Measurements from ENCODE around the gene MYDGF.

Gene MYDGF

DNA sequence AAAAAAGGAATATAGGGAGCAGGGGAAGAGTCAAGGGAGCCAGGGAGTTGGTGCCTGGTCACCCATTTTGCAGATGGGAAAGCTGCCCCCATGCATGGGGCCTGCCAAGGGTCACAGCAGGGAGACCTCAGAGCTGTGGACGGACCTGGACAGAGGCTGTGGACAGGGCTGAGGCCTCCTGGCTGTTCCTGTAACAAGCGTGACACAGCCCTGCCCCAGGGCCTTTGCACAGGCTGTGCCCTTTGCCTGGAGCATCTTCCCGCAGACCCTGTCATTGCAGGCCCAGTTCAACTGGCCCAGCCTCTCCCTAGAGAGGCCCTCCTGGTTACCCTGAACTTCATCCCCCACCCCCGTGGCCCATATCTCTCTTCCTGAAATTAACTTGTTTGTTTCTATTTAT lies 24.4 kb downstream of the MYDGF start:
- Histone ChIP-seq H3K27ac (ENCODE audit: extremely low read depth, low read depth, low read length) (no peak overlapping the region), H3K4me3 (ENCODE audit: low read depth, low read length) (no peak overlapping the region), H3K9me3 (ENCODE audit: control insufficient read depth, insufficient read depth, low read depth, low read length) (no peaks in the 10 kb centered on the region), H3K36me3 (ENCODE audit: control insufficient read depth in 2 of 2, insufficient read depth in 1 of 2, low read length in 2 of 2) (peaks cover 0 to 5% of the 10 kb centered on the region in 2 experiments; a peak in 1 of 3 replicates), H3K4me1 (ENCODE audit: control insufficient read depth, insufficient read depth, low read length) (no peaks in the 10 kb centered on the region)
- TF ChIP-seq, protein P1, sequence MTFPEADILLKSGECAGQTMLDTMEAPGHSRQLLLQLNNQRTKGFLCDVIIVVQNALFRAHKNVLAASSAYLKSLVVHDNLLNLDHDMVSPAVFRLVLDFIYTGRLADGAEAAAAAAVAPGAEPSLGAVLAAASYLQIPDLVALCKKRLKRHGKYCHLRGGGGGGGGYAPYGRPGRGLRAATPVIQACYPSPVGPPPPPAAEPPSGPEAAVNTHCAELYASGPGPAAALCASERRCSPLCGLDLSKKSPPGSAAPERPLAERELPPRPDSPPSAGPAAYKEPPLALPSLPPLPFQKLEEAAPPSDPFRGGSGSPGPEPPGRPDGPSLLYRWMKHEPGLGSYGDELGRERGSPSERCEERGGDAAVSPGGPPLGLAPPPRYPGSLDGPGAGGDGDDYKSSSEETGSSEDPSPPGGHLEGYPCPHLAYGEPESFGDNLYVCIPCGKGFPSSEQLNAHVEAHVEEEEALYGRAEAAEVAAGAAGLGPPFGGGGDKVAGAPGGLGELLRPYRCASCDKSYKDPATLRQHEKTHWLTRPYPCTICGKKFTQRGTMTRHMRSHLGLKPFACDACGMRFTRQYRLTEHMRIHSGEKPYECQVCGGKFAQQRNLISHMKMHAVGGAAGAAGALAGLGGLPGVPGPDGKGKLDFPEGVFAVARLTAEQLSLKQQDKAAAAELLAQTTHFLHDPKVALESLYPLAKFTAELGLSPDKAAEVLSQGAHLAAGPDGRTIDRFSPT (tag by site-specific recombination; IDR thresholded peaks at IDR 0.05): no peak
- TF ChIP-seq ZNF530 (tag by site-specific recombination; IDR thresholded peaks at IDR 0.05; ENCODE audit: low read depth): no peak
- TF ChIP-seq FEZF1 (tag by site-specific recombination; IDR thresholded peaks at IDR 0.05): no peak
- no peak for TF ChIP-seq ZNF214 (tag by site-specific recombination; IDR thresholded peaks at IDR 0.05; ENCODE audit: borderline replicate concordance)
- no peak for TF ChIP-seq ZNF561 (tag by site-specific recombination; IDR thresholded peaks at IDR 0.05; ENCODE audit: borderline replicate concordance)
- TF ChIP-seq, protein P2, sequence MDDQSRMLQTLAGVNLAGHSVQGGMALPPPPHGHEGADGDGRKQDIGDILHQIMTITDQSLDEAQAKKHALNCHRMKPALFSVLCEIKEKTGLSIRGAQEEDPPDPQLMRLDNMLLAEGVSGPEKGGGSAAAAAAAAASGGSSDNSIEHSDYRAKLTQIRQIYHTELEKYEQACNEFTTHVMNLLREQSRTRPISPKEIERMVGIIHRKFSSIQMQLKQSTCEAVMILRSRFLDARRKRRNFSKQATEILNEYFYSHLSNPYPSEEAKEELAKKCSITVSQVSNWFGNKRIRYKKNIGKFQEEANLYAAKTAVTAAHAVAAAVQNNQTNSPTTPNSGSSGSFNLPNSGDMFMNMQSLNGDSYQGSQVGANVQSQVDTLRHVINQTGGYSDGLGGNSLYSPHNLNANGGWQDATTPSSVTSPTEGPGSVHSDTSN (CRISPR knock-in tag; IDR thresholded peaks at IDR 0.05): no peak
- TF ChIP-seq ZNF155 (tag by site-specific recombination; IDR thresholded peaks at IDR 0.05): no peak
- TF ChIP-seq, protein P3, sequence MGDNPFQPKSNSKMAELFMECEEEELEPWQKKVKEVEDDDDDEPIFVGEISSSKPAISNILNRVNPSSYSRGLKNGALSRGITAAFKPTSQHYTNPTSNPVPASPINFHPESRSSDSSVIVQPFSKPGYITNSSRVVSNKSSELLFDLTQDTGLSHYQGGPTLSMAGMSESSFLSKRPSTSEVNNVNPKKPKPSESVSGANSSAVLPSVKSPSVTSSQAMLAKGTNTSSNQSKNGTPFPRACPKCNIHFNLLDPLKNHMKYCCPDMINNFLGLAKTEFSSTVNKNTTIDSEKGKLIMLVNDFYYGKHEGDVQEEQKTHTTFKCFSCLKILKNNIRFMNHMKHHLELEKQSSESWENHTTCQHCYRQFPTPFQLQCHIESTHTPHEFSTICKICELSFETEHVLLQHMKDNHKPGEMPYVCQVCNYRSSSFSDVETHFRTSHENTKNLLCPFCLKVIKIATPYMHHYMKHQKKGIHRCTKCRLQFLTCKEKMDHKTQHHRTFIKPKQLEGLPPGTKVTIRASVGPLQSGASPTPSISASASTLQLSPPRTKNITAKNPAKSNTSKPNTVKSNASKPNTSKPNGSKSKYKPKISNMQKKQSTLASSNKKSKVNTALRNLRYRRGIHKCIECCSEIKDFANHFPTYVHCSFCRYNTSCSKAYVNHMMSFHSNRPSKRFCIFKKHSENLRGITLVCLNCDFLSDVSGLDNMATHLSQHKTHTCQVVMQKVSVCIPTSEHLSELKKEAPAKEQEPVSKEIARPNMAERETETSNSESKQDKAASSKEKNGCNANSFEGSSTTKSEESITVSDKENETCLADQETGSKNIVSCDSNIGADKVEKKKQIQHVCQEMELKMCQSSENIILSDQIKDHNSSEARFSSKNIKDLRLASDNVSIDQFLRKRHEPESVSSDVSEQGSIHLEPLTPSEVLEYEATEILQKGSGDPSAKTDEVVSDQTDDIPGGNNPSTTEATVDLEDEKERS (tag by site-specific recombination; IDR thresholded peaks at IDR 0.05): 0 out of 2 replicates have a peak, but pooled peaks have one; percentile 19
- TF ChIP-seq SP2 (tag by site-specific recombination; IDR thresholded peaks at IDR 0.05): no peak
- no peak for TF ChIP-seq ZBTB20 (tag by site-specific recombination; IDR thresholded peaks at IDR 0.05)
- no peak for TF ChIP-seq ZNF510 (tag by site-specific recombination; IDR thresholded peaks at IDR 0.05; ENCODE audit: insufficient replicate concordance)
- peak; percentile 100 for TF ChIP-seq ZNF623 (tag by site-specific recombination; IDR thresholded peaks at IDR 0.05)
- TF ChIP-seq KLF8 (tag by site-specific recombination; IDR thresholded peaks at IDR 0.05): peak; percentile 25; the same call in 1 of the 2 replicates
- TF ChIP-seq ZNF701 (tag by site-specific recombination; IDR thresholded peaks at IDR 0.05): no peak
- no peak for TF ChIP-seq ZSCAN23 (tag by site-specific recombination; IDR thresholded peaks at IDR 0.05)
- no peak for TF ChIP-seq ZNF707 (tag by site-specific recombination; IDR thresholded peaks at IDR 0.05)
- TF ChIP-seq ZNF664 (tag by site-specific recombination; IDR thresholded peaks at IDR 0.05): no peak
- TF ChIP-seq ZNF621 (tag by site-specific recombination; IDR thresholded peaks at IDR 0.05): no peak
- TF ChIP-seq ZBTB7A (tag by site-specific recombination; IDR thresholded peaks at IDR 0.05; ENCODE audit: low read depth): no peak
- TF ChIP-seq, protein P4, sequence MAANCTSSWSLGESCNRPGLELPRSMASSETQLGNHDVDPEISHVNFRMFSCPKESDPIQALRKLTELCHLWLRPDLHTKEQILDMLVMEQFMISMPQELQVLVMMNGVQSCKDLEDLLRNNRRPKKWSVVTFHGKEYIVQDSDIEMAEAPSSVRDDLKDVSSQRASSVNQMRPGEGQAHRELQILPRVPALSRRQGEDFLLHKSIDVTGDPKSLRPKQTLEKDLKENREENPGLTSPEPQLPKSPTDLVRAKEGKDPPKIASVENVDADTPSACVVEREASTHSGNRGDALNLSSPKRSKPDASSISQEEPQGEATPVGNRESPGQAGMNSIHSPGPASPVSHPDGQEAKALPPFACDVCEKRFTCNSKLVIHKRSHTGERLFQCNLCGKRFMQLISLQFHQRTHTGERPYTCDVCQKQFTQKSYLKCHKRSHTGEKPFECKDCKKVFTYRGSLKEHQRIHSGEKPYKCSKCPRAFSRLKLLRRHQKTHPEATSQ (tag by site-specific recombination; IDR thresholded peaks at IDR 0.05): no peak
- TF ChIP-seq ZNF426 (tag by site-specific recombination; IDR thresholded peaks at IDR 0.05): no peak
- TF ChIP-seq, protein P5, sequence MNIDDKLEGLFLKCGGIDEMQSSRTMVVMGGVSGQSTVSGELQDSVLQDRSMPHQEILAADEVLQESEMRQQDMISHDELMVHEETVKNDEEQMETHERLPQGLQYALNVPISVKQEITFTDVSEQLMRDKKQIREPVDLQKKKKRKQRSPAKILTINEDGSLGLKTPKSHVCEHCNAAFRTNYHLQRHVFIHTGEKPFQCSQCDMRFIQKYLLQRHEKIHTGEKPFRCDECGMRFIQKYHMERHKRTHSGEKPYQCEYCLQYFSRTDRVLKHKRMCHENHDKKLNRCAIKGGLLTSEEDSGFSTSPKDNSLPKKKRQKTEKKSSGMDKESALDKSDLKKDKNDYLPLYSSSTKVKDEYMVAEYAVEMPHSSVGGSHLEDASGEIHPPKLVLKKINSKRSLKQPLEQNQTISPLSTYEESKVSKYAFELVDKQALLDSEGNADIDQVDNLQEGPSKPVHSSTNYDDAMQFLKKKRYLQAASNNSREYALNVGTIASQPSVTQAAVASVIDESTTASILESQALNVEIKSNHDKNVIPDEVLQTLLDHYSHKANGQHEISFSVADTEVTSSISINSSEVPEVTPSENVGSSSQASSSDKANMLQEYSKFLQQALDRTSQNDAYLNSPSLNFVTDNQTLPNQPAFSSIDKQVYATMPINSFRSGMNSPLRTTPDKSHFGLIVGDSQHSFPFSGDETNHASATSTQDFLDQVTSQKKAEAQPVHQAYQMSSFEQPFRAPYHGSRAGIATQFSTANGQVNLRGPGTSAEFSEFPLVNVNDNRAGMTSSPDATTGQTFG (tag by site-specific recombination; IDR thresholded peaks at IDR 0.05; ENCODE audit: borderline replicate concordance): no peak
- ChIA-PET POLR2A (interaction anchor here (0.7 kb wide), 1 partner anchor 9 kb away, joined by 4 read pairs; no protein-coding TSS in a partner anchor), CTCF (no interaction called here)
